H1 (cell line): ENCODE measurements around the gene DIP2C. TPM values are rescaled to one million over a fixed set of nuclear protein-coding genes. Genes with fewer than 3 reads are reported as not detected.
A peak's percentile ranks its signal among the peaks of the same experiment; 100 is the strongest.

Experiments used
- CTCF ChIA-PET: fragments of 300-600 bp; sonication (Branson Sonifier 250); formaldehyde crosslinking; loops from one replicate; lab custom pipeline; 2021; ENCODE audit not compliant: partially characterized antibody; lab: Charles Lee
- POLR2A ChIA-PET: fragments of 300-600 bp; sonication (Branson Sonifier 250); formaldehyde crosslinking; loops from one replicate; lab custom pipeline; 2021; ENCODE audit warnings: inconsistent platforms; ENCODE audit not compliant: partially characterized antibody; lab: Charles Lee
- DNase-seq, 2 experiments: peaks; one replicate each; pipeline versions ENCODE4 v3.0.0 to v3.0.0-alpha.2; 2010 to 2022; ENCODE audit warnings: low spot score in 2 of 2, low read depth in 1 of 2, mixed read lengths in 1 of 2
- FAIRE-seq: peaks from 2 replicates; lab custom pipeline; 2011; peaks lifted over from hg19 to GRCh38; lab: Jason Lieb, UNC
- H2AFZ ChIP-seq: 2 replicates; pipeline ENCODE4 v1.8.1; 2012; ENCODE audit warnings: low read length, inconsistent platforms
- H2AK5ac ChIP-seq: 2 replicates; pipeline ENCODE4 v1.6.1; 2013; ENCODE audit warnings: low read depth, low read length
- H2BK120ac ChIP-seq: replicated peaks from 2 replicates; pipeline ENCODE3; 2013; ENCODE audit warnings: low read depth, low read length, inconsistent platforms
- H2BK12ac ChIP-seq: 2 replicates; pipeline ENCODE4 v1.6.1; 2013; ENCODE audit warnings: low read depth, low read length
- H2BK15ac ChIP-seq: 2 replicates; pipeline ENCODE4 v1.6.1; 2013; ENCODE audit warnings: low read length
- H2BK20ac ChIP-seq: 2 replicates; pipeline ENCODE4 v1.6.1; 2013; ENCODE audit warnings: low read length
- H2BK5ac ChIP-seq: 2 replicates; pipeline ENCODE4 v1.6.1; 2013; ENCODE audit warnings: low read depth, low read length
- H3K14ac ChIP-seq: 2 replicates; pipeline ENCODE4 v1.6.1; 2013; ENCODE audit warnings: inconsistent platforms; ENCODE audit not compliant: insufficient read length
- H3K18ac ChIP-seq: 2 replicates; pipeline ENCODE4 v1.6.1; 2013; ENCODE audit warnings: low read length; ENCODE audit errors: extremely low read depth
- H3K23ac ChIP-seq: 2 replicates; pipeline ENCODE4 v1.6.1; 2013; ENCODE audit warnings: inconsistent platforms; ENCODE audit not compliant: insufficient read length
- H3K23me2 ChIP-seq: 2 replicates; pipeline ENCODE4 v1.6.1; 2013; ENCODE audit warnings: low read depth, low read length
- H3K27ac ChIP-seq: 2 replicates; pipeline ENCODE4 v1.6.1; 2011; ENCODE audit warnings: low read depth, low read length, inconsistent platforms
- H3K27me3 ChIP-seq, 4 experiments: replicated peaks in 1 of 4; 1 replicate in 1 of 4; 2 replicates in 3 of 4; pipeline versions ENCODE4 v1.6.1 to v1.8.1; 2011 to 2013; ENCODE audit warnings: low read length in 3 of 4, mild to moderate bottlenecking in 3 of 4, inconsistent platforms in 2 of 4, mixed read lengths in 2 of 4, moderate library complexity in 1 of 4; ENCODE audit not compliant: control insufficient read depth in 3 of 4, insufficient read depth in 3 of 4; ENCODE audit errors: extremely low read depth in 1 of 4
- H3K36me3 ChIP-seq, 4 experiments: 2 replicates each; pipeline versions ENCODE4 v1.6.1 to v1.8.1; 2011 to 2013; ENCODE audit warnings: mild to moderate bottlenecking in 4 of 4, low read length in 3 of 4, moderate library complexity in 2 of 4, control low read depth in 1 of 4, inconsistent platforms in 1 of 4; ENCODE audit not compliant: insufficient read depth in 4 of 4, control insufficient read depth in 2 of 4
- H3K4ac ChIP-seq: replicated peaks from 2 replicates; pipeline ENCODE3; 2013; ENCODE audit warnings: low read length, low read depth, mixed read lengths, inconsistent platforms; ENCODE audit not compliant: insufficient read length
- H3K4me1 ChIP-seq, 4 experiments: replicated peaks in 1 of 4; 1 replicate in 1 of 4; 2 replicates in 3 of 4; pipeline versions ENCODE4 v1.6.1 to v1.8.1; 2011 to 2013; ENCODE audit warnings: low read length in 3 of 4, inconsistent platforms in 2 of 4, mixed read lengths in 1 of 4; ENCODE audit not compliant: insufficient read depth in 4 of 4, control insufficient read depth in 3 of 4
- H3K4me2 ChIP-seq, 2 experiments: 2 replicates each; pipeline versions ENCODE4 v1.6.1 to v1.8.1; 2011 to 2013; ENCODE audit warnings: low read depth in 2 of 2, low read length in 2 of 2, control low read depth in 1 of 2, inconsistent platforms in 1 of 2, mild to moderate bottlenecking in 1 of 2; ENCODE audit not compliant: insufficient read depth in 1 of 2
- H3K4me3 ChIP-seq, 4 experiments: fragments of 200-600, 300-600 bp in 1 of 4; sonication (generic), shearing (Covaris generic), sonication (Bioruptor Twin) in 1 of 4; 2 replicates each; pipeline versions ENCODE4 v1.5.1 to v1.8.1; 2011 to 2016; ENCODE audit warnings: low read length in 4 of 4, low read depth in 3 of 4, control low read depth in 2 of 4, inconsistent platforms in 2 of 4, mild to moderate bottlenecking in 2 of 4, mixed read lengths in 1 of 4, moderate library complexity in 1 of 4; ENCODE audit not compliant: insufficient read depth in 2 of 4; ENCODE audit errors: extremely low read depth in 1 of 4
- H3K56ac ChIP-seq: replicated peaks from 2 replicates; pipeline ENCODE3; 2013; ENCODE audit warnings: low read depth, mild to moderate bottlenecking, mixed read lengths, low read length, inconsistent platforms; ENCODE audit not compliant: insufficient read length
- H3K79me1 ChIP-seq: 2 replicates; pipeline ENCODE4 v1.6.1; 2013; ENCODE audit warnings: low read depth, low read length, control low read depth
- H3K79me2 ChIP-seq, 2 experiments: 2 replicates each; pipeline versions ENCODE4 v1.6.1 to v1.8.1; 2012 to 2013; ENCODE audit warnings: low read length in 2 of 2, mild to moderate bottlenecking in 2 of 2, inconsistent platforms in 1 of 2; ENCODE audit not compliant: insufficient read depth in 2 of 2, control insufficient read depth in 1 of 2
- H3K9ac ChIP-seq, 4 experiments: replicated peaks in 1 of 4; 1 replicate in 1 of 4; 2 replicates in 3 of 4; pipeline versions ENCODE4 v1.6.1 to v1.8.1; 2011 to 2013; ENCODE audit warnings: low read depth in 3 of 4, low read length in 3 of 4, control low read depth in 2 of 4, mild to moderate bottlenecking in 2 of 4, moderate library complexity in 2 of 4, inconsistent platforms in 1 of 4; ENCODE audit errors: extremely low read depth in 1 of 4
- H3K9me3 ChIP-seq, 2 experiments: 2 replicates each; pipeline versions ENCODE4 v1.6.1 to v1.8.1; 2012 to 2013; ENCODE audit warnings: mild to moderate bottlenecking in 2 of 2, moderate library complexity in 2 of 2, control low read depth in 1 of 2, inconsistent platforms in 1 of 2, low read depth in 1 of 2, low read length in 1 of 2, mixed read lengths in 1 of 2; ENCODE audit not compliant: insufficient read depth in 2 of 2
- H4K20me1 ChIP-seq, 2 experiments: replicated peaks in 1 of 2; 2 replicates each; pipeline versions ENCODE3 to v1.8.1; 2011 to 2013; ENCODE audit warnings: inconsistent platforms in 2 of 2, low read length in 2 of 2, mild to moderate bottlenecking in 1 of 2; ENCODE audit not compliant: insufficient read depth in 2 of 2, control insufficient read depth in 1 of 2
- H4K5ac ChIP-seq: 2 replicates; pipeline ENCODE4 v1.6.1; 2013; ENCODE audit warnings: low read length, low read depth, mixed read lengths, inconsistent platforms; ENCODE audit not compliant: insufficient read length
- H4K8ac ChIP-seq: 2 replicates; pipeline ENCODE4 v1.8.0; 2013; ENCODE audit warnings: mild to moderate bottlenecking, moderate library complexity, low read length, inconsistent platforms; ENCODE audit not compliant: insufficient read depth; ENCODE audit errors: extremely low read depth
- H4K91ac ChIP-seq: replicated peaks from 2 replicates; pipeline ENCODE3; 2013; ENCODE audit warnings: low read length, mixed read lengths, inconsistent platforms; ENCODE audit not compliant: insufficient read length
- HDAC2 ChIP-seq, 2 experiments: fragments of 300-600 bp in 1 of 2; sonication (generic) in 1 of 2; IDR thresholded peaks; 2 replicates each; pipeline ENCODE4 v1.6.1; 2011 to 2012; ENCODE audit warnings: low read depth in 2 of 2, low read length in 2 of 2, mild to moderate bottlenecking in 2 of 2, moderate library complexity in 2 of 2, borderline replicate concordance in 1 of 2, inconsistent platforms in 1 of 2
- SP1 ChIP-seq: IDR thresholded peaks from 2 replicates; pipeline ENCODE4 v1.6.1; 2011; ENCODE audit warnings: low read depth, low read length
- WGBS, 2 experiments: shearing (Covaris generic) in 1 of 2; methylation state at CpG; one replicate each; pipeline versions ENCODE4 v1.1.6 to v1.1.7; 2013 to 2015; ENCODE audit warnings: low lambda C conversion rate in 2 of 2, mixed read lengths in 2 of 2, inconsistent platforms in 1 of 2, low coverage in 1 of 2, missing lambda C conversion rate in 1 of 2; ENCODE audit not compliant: insufficient replicate concordance in 2 of 2, insufficient coverage in 1 of 2, insufficient read length in 1 of 2; ENCODE audit errors: extremely low coverage in 1 of 2, missing lambda C conversion rate in 1 of 2; 5-methylcytosine and 5-hydroxymethylcytosine counted together
- polyA plus RNA-seq, 7 experiments: library from polyadenylated mRNA; depleted of rRNA in 3 of 7; stranded (reverse) in 5 of 7; unstranded in 2 of 7; fragments of >200 nt in 5 of 7; fragments of 200-250 nt in 2 of 7; gene quantifications; 1 replicate in 5 of 7; 2 replicates in 1 of 7; 4 replicates in 1 of 7; pipeline versions ENCODE4 v1.2.1 to v1.2.3, GENCODE V29; 2011 to 2013; ENCODE audit warnings: missing spikeins in 2 of 7, mixed read lengths in 2 of 7
- total RNA-seq: library from RNA; stranded (reverse); fragmentation: NEBNext Ultra II Directional; extraction: Animal tissue kit (Norgen Biotek cat#: 25700); gene quantifications from 2 replicates; pipeline ENCODE4 v1.2.1, GENCODE V29; 2021
- TF ChIP-seq, protein P1 (sequence below): IDR thresholded peaks from 2 replicates; pipeline ENCODE4 v1.6.1; 2012; ENCODE audit warnings: inconsistent platforms
- TF ChIP-seq, protein P2 (sequence below): IDR thresholded peaks from 2 replicates; pipeline ENCODE4 v1.6.1; 2012; ENCODE audit warnings: inconsistent platforms

Gene DIP2C
- total and polyA plus RNA-seq, 2 of the 8 experiments (the other 6 are each of a cell fraction or from before 2014, with no cell fraction given): 3.8 to 9.3 TPM

DNA sequence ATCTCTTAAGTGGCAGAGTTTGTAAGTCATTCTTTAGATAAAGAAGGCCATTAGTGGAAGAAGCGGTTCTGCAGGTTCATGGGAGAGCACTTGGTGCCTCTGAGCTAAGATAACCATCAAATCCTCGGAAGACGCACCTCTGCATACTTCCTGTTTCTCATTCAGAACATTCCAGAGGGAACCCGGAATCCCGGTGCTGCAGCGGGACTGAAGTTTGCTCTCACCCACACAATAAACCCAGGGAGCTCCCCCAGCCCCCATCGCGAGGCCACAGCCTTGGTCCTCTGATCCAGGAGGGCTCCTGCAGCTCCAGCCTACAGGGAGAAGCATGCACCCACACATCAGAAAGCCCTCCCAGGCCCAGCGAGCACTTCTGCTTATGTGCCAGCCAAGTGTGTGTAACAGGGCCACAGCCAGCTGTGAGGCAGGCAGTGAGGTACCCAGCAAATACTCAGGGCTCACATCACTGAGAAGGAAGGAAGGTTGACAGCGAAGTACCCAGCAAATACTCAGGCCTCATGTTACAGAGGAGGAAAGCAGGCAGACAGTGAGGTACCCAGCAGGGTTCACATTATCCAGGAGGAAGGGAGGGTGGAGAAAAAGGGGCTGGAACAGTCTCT lies 142.4 kb downstream of the DIP2C start:
- no peaks in the 10 kb centered on the region for H3K79me2 ChIP-seq
- no peak overlapping the region for H3K18ac ChIP-seq
- no peak overlapping the region for H2BK12ac ChIP-seq
- no peaks in the 10 kb centered on the region for H3K36me3 ChIP-seq
- H2BK15ac ChIP-seq: no peak overlapping the region
- peak overlapping the region; percentile 42 to 57 for H3K4me2 ChIP-seq
- no peak overlapping the region for H4K5ac ChIP-seq
- no peak overlapping the region for H3K4ac ChIP-seq
- H3K9me3 ChIP-seq: no peaks in the 10 kb centered on the region
- H4K91ac ChIP-seq: no peak overlapping the region
- peak; percentile 73 for FAIRE-seq
- H2BK5ac ChIP-seq: no peak overlapping the region
- TF ChIP-seq HDAC2 (IDR thresholded peaks at IDR 0.05; ENCODE audit: borderline replicate concordance in 1 of 2, low read depth in 2 of 2, low read length in 2 of 2): 0 out of 4 replicates have a peak, but pooled peaks of 1 of the 2 experiments have one; percentile 35
- TF ChIP-seq, protein P1, sequence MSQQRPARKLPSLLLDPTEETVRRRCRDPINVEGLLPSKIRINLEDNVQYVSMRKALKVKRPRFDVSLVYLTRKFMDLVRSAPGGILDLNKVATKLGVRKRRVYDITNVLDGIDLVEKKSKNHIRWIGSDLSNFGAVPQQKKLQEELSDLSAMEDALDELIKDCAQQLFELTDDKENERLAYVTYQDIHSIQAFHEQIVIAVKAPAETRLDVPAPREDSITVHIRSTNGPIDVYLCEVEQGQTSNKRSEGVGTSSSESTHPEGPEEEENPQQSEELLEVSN: 0 out of 2 replicates have a peak, but pooled peaks have one; percentile 22
- no peak for TF ChIP-seq SP1
- TF ChIP-seq, protein P2, sequence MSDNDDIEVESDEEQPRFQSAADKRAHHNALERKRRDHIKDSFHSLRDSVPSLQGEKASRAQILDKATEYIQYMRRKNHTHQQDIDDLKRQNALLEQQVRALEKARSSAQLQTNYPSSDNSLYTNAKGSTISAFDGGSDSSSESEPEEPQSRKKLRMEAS: 0 out of 2 replicates have a peak, but pooled peaks have one; percentile 41
- H3K79me1 ChIP-seq: 0 out of 2 replicates have a peak, but pooled peaks cover 3% of the 10 kb centered on the region
- peaks cover 8 to 18% (median 11%) of the 10 kb centered on the region in 4 experiments for H3K4me1 ChIP-seq
- no peaks in the 10 kb centered on the region for H3K27me3 ChIP-seq
- H3K27ac ChIP-seq: 0 out of 2 replicates have a peak overlapping the region, but pooled peaks have one; percentile 1
- DNase-seq: no peak
- no peak overlapping the region for H2AK5ac ChIP-seq
- H2BK20ac ChIP-seq: no peak overlapping the region
- no peak overlapping the region for H4K8ac ChIP-seq
- peak overlapping the region in 1 of 4 experiments; percentile 4; a peak in 3 of 8 replicates for H3K4me3 ChIP-seq
- ChIA-PET POLR2A (interaction anchor here (1.3 kb wide), 1 partner anchor 12 kb away, joined by 5 read pairs; no protein-coding TSS in a partner anchor), CTCF (interaction anchor here (0.6 to 1.4 kb wide), 5 partner anchors 20 to 386 kb away, joined by 3 to 5 read pairs (median 3); no protein-coding TSS in a partner anchor)
- peaks cover 8 to 10% of the 10 kb centered on the region in 2 experiments for H4K20me1 ChIP-seq
- no peak overlapping the region for H3K9ac ChIP-seq
- no peak overlapping the region for H3K56ac ChIP-seq
- H3K23me2 ChIP-seq: no peaks in the 10 kb centered on the region
- 54% methylated on average over 10 of the region's 10 CpGs; no CpG with 5 or more reads in 1 of the 2 experiments for WGBS, 2 experiments
- no peak overlapping the region for H3K14ac ChIP-seq
- no peak overlapping the region for H2BK120ac ChIP-seq
- no peak overlapping the region for H3K23ac ChIP-seq
- H2AFZ ChIP-seq: no peak overlapping the region
